ENCODE data around the gene ASXL2. TPM values are rescaled to one million over a fixed set of nuclear protein-coding genes. Genes with fewer than 3 reads are reported as not detected.

ASXL2 gene
- total and polyA plus RNA-seq, 2 donors: 4.6 to 7.4 TPM

DNA sequence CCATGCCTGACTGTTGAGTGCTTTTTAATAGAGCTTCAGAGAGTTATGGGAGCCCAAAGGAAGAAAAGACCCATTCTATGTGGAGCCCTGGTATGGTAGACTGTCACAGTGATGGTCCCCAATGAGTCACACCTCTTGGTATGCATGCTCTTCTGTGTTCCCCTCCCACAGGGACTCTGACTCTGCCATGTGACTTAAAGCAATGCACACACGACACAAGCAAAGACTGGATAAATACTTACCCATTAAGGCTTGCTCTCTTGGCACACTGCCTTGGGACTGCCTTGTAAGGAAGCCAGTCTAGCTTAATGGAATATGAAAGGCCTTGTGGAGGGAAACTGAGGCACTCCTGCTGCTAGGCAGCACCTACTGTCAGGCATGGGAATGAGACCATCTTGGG lies 188.2 kb downstream of the ASXL2 start:
- Histone ChIP-seq H3K4me3 (ENCODE audit: low read length in 2 of 2) (no peak overlapping the region), H3K36me3 (ENCODE audit: control insufficient read depth in 2 of 2, insufficient read depth in 2 of 2, low read length in 1 of 2) (no peaks in the 10 kb centered on the region), H3K27me3 (ENCODE audit: control insufficient read depth in 2 of 2, insufficient read depth in 1 of 2, low read length in 1 of 2) (no peaks in the 10 kb centered on the region), H3K9me3 (ENCODE audit: control insufficient read depth in 2 of 2, insufficient read depth in 1 of 2, low read length in 1 of 2) (no peaks in the 10 kb centered on the region), H3K4me1 (ENCODE audit: control insufficient read depth in 2 of 2, insufficient read depth in 2 of 2, low read length in 2 of 2) (no peaks in the 10 kb centered on the region), H3K27ac (ENCODE audit: low read depth in 1 of 2, low read length in 1 of 2) (no peak overlapping the region)
- WGBS: 90% methylated on average over 1 of the region's 1 CpG
- DNase-seq (ENCODE audit: low read depth in 6 of 9, low spot score in 9 of 9): no peak

- DNase-seq (ENCODE audit: low read depth in 6 of 9, low spot score in 9 of 9): no peak
- Histone ChIP-seq H3K9me3 (ENCODE audit: control insufficient read depth in 2 of 2, insufficient read depth in 1 of 2, low read length in 1 of 2) (no peaks in the 10 kb centered on the region), H3K4me1 (ENCODE audit: control insufficient read depth in 2 of 2, insufficient read depth in 2 of 2, low read length in 2 of 2) (no peaks in the 10 kb centered on the region), H3K36me3 (ENCODE audit: control insufficient read depth in 2 of 2, insufficient read depth in 2 of 2, low read length in 1 of 2) (no peaks in the 10 kb centered on the region), H3K27me3 (ENCODE audit: control insufficient read depth in 2 of 2, insufficient read depth in 1 of 2, low read length in 1 of 2) (no peaks in the 10 kb centered on the region), H3K4me3 (ENCODE audit: low read length in 2 of 2) (no peak overlapping the region), H3K27ac (ENCODE audit: low read depth in 1 of 2, low read length in 1 of 2) (no peak overlapping the region)
- 95% methylated on average over 6 of the region's 6 CpGs for WGBS
Measured at GRCh38 chr2:25688236-25688635, 190.1 kb downstream of the ASXL2 start.

DNA sequence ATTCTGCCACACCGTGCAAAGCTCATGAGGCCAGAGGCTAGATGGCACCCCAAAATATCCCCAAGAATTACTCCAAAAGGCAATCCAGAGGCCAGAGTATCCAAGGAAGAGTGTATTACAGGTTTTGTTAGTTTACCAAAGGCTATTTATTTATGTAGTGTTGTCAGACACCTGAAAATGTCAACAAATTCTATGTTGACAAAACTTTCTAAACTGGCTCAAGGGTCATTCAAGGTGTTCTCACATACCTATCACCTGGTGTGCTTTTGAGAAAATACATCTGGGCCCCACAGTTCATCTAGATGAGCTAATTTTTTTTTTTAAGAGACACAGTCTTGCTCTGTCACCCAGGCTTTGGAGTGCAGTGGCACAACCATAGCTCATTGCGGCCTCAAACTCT lies 192.5 kb downstream of the ASXL2 start:
- WGBS: 97% methylated on average over 2 of the region's 2 CpGs
- Histone ChIP-seq H3K27ac (ENCODE audit: low read depth in 1 of 2, low read length in 1 of 2) (no peak overlapping the region), H3K36me3 (ENCODE audit: control insufficient read depth in 2 of 2, insufficient read depth in 2 of 2, low read length in 1 of 2) (no peaks in the 10 kb centered on the region), H3K4me1 (ENCODE audit: control insufficient read depth in 2 of 2, insufficient read depth in 2 of 2, low read length in 2 of 2) (no peaks in the 10 kb centered on the region), H3K27me3 (ENCODE audit: control insufficient read depth in 2 of 2, insufficient read depth in 1 of 2, low read length in 1 of 2) (no peaks in the 10 kb centered on the region), H3K9me3 (ENCODE audit: control insufficient read depth in 2 of 2, insufficient read depth in 1 of 2, low read length in 1 of 2) (no peaks in the 10 kb centered on the region), H3K4me3 (ENCODE audit: low read length in 2 of 2) (no peak overlapping the region)
- no peak for DNase-seq (ENCODE audit: low read depth in 6 of 9, low spot score in 9 of 9)

GRCh38 chr2:25684577-25685473 lies 193.5 kb downstream of the ASXL2 start:
- Histone ChIP-seq H3K9me3 (ENCODE audit: control insufficient read depth in 2 of 2, insufficient read depth in 1 of 2, low read length in 1 of 2) (no peaks in the 10 kb centered on the region), H3K27ac (ENCODE audit: low read depth in 1 of 2, low read length in 1 of 2) (no peak overlapping the region), H3K36me3 (ENCODE audit: control insufficient read depth in 2 of 2, insufficient read depth in 2 of 2, low read length in 1 of 2) (no peaks in the 10 kb centered on the region), H3K4me3 (ENCODE audit: low read length in 2 of 2) (no peak overlapping the region), H3K27me3 (ENCODE audit: control insufficient read depth in 2 of 2, insufficient read depth in 1 of 2, low read length in 1 of 2) (no peaks in the 10 kb centered on the region), H3K4me1 (ENCODE audit: control insufficient read depth in 2 of 2, insufficient read depth in 2 of 2, low read length in 2 of 2) (no peaks in the 10 kb centered on the region)
- WGBS: 92% methylated on average over 20 of the region's 20 CpGs
- no peak for DNase-seq (ENCODE audit: low read depth in 6 of 9, low spot score in 9 of 9)

Other genes starting within 250 kb of the ASXL2 start
- 7.6 TPM for gene DTNB, start 204.9 kb downstream of the ASXL2 start, total RNA-seq
- 20.1 TPM for gene DTNB, start 204.9 kb downstream of the ASXL2 start, polyA plus RNA-seq
- gene KIF3C, start 104.0 kb upstream of the ASXL2 start, total RNA-seq: 3.1 TPM
- 1.8 TPM for gene KIF3C, start 104.0 kb upstream of the ASXL2 start, polyA plus RNA-seq
- gene RAB10, start 155.6 kb upstream of the ASXL2 start, total RNA-seq: 61.3 TPM
- 72.9 TPM for gene RAB10, start 155.6 kb upstream of the ASXL2 start, polyA plus RNA-seq